Natural killer cell (primary cell): ENCODE data around the gene FCAMR. TPM values are rescaled to one million over a fixed set of nuclear protein-coding genes. Genes with fewer than 3 reads are reported as not detected.

ENCODE experiments used
- ATAC-seq, 3 donors: fragments of 150-1000 bp in 2 of 3; fragments of 200-7000 bp in 1 of 3; cut with Tn5 transposase; 1 replicate in 1 of 3; 2 replicates in 2 of 3; pipeline ENCODE4 v1.10.0; 2021; ENCODE audit warnings: mild to moderate bottlenecking in 2 of 3, moderate library complexity in 2 of 3
- DNase-seq, 2 donors: peaks; one replicate each; pipeline versions ENCODE4 v3.0.0 to v3.0.0-alpha.2; 2013 to 2021; ENCODE audit warnings: mixed read lengths in 1 of 2
- H3K27ac ChIP-seq: one replicate; pipeline ENCODE4 v1.5.1; 2013; ENCODE audit warnings: mild to moderate bottlenecking, low read length
- H3K27me3 ChIP-seq: one replicate; pipeline ENCODE4 v1.6.1; 2013; ENCODE audit warnings: low read length; ENCODE audit not compliant: control insufficient read depth, insufficient read depth
- H3K36me3 ChIP-seq: one replicate; pipeline ENCODE4 v1.6.1; 2013; ENCODE audit warnings: low read length; ENCODE audit not compliant: control insufficient read depth, insufficient read depth
- H3K4me1 ChIP-seq: one replicate; pipeline ENCODE4 v1.6.1; 2013; ENCODE audit warnings: low read length; ENCODE audit not compliant: control insufficient read depth, insufficient read depth
- H3K4me3 ChIP-seq: one replicate; pipeline ENCODE4 v1.5.1; 2013; ENCODE audit warnings: low read length
- H3K9me3 ChIP-seq: one replicate; pipeline ENCODE4 v1.6.1; 2013; ENCODE audit warnings: low read length; ENCODE audit not compliant: control insufficient read depth, insufficient read depth
- H3K27ac Mint-ChIP-seq, 2 donors: one replicate each; pipeline ENCODE4 v1.8.0; 2022; ENCODE audit warnings: mild to moderate bottlenecking in 2 of 2, mixed read lengths in 2 of 2, moderate library complexity in 1 of 2
- H3K27me3 Mint-ChIP-seq, 2 donors: one replicate each; pipeline ENCODE4 v1.8.0; 2022; ENCODE audit warnings: low read depth in 2 of 2, mixed read lengths in 2 of 2
- H3K36me3 Mint-ChIP-seq: one replicate; pipeline ENCODE4 v1.8.0; 2022; ENCODE audit warnings: mixed read lengths
- H3K4me1 Mint-ChIP-seq, 2 donors: one replicate each; pipeline ENCODE4 v1.8.0; 2022; ENCODE audit warnings: mixed read lengths in 2 of 2
- H3K4me3 Mint-ChIP-seq: one replicate; pipeline ENCODE4 v1.8.0; 2022; ENCODE audit warnings: mild to moderate bottlenecking, moderate library complexity, mixed read lengths
- H3K9me3 Mint-ChIP-seq, 2 donors: one replicate each; pipeline ENCODE4 v1.8.0; 2022; ENCODE audit warnings: mixed read lengths in 2 of 2
- WGBS: methylation state at CpG from one replicate; pipeline ENCODE4 v1.1.7; 2013; ENCODE audit warnings: missing lambda C conversion rate; ENCODE audit not compliant: insufficient coverage; 5-methylcytosine and 5-hydroxymethylcytosine counted together
- intact Hi-C: fragments of 100-400 bp; cut with micrococcal nuclease; formaldehyde crosslinking; loops from one replicate; pipeline ENCODE4 v1.14.2; 2022
- total RNA-seq, 4 donors: library from RNA; stranded (reverse); fragments of 120-200 nt in 1 of 4; gene quantifications; one replicate each; pipeline versions ENCODE4 v1.2.3 to v1.2.4, GENCODE V29; 2013 to 2022
- TF ChIP-seq, protein P1 (sequence below): fragments of 200-600 bp; IDR thresholded peaks from one replicate; pipeline ENCODE4 v1.8.0; 2022; ENCODE audit warnings: antibody characterized with exemption

The FCAMR gene
- total RNA-seq, 3 donors from 2014 or later (not counting 1 experiment from before 2014, with no cell fraction given): not detected

- H3K27ac ChIP-seq: no peak overlapping the region
- peaks cover 3% of the 10 kb centered on the region in 2 donors for H3K4me1 Mint-ChIP-seq
- no peak overlapping the region for H3K27ac Mint-ChIP-seq
- no peak overlapping the region for H3K4me3 ChIP-seq
- H3K27me3 ChIP-seq: no peaks in the 10 kb centered on the region
- no peak for ATAC-seq
- TF ChIP-seq, protein P1, sequence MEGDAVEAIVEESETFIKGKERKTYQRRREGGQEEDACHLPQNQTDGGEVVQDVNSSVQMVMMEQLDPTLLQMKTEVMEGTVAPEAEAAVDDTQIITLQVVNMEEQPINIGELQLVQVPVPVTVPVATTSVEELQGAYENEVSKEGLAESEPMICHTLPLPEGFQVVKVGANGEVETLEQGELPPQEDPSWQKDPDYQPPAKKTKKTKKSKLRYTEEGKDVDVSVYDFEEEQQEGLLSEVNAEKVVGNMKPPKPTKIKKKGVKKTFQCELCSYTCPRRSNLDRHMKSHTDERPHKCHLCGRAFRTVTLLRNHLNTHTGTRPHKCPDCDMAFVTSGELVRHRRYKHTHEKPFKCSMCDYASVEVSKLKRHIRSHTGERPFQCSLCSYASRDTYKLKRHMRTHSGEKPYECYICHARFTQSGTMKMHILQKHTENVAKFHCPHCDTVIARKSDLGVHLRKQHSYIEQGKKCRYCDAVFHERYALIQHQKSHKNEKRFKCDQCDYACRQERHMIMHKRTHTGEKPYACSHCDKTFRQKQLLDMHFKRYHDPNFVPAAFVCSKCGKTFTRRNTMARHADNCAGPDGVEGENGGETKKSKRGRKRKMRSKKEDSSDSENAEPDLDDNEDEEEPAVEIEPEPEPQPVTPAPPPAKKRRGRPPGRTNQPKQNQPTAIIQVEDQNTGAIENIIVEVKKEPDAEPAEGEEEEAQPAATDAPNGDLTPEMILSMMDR: no peak
- no peaks in the 10 kb centered on the region for H3K36me3 ChIP-seq
- no peak for DNase-seq
- peaks cover 12% of the 10 kb centered on the region for H3K4me1 ChIP-seq
- no peaks in the 10 kb centered on the region for H3K36me3 Mint-ChIP-seq
- WGBS: 100% methylated on average over 1 of the region's 2 CpGs
- no peaks in the 10 kb centered on the region for H3K9me3 Mint-ChIP-seq
- H3K27me3 Mint-ChIP-seq: peaks cover 22 to 39% of the 10 kb centered on the region in 2 donors
- intact Hi-C loops: no loop called here
- H3K4me3 Mint-ChIP-seq: no peak overlapping the region
- H3K9me3 ChIP-seq: no peaks in the 10 kb centered on the region
Measured at GRCh38 chr1:206972728-206973127, 2.5 kb upstream of the FCAMR start.

GRCh38 chr1:206971029-206971655, 882 bp upstream of the FCAMR start:
- H3K27me3 ChIP-seq: no peaks in the 10 kb centered on the region
- DNase-seq: no peak
- H3K4me1 Mint-ChIP-seq: peaks cover 9 to 10% of the 10 kb centered on the region in 2 donors
- no peak overlapping the region for H3K27ac Mint-ChIP-seq
- H3K9me3 Mint-ChIP-seq: no peaks in the 10 kb centered on the region
- no peak overlapping the region for H3K4me3 ChIP-seq
- no peak overlapping the region for H3K27ac ChIP-seq
- H3K4me3 Mint-ChIP-seq: no peak overlapping the region
- WGBS: 90% methylated on average over 2 of the region's 2 CpGs
- no peaks in the 10 kb centered on the region for H3K9me3 ChIP-seq
- H3K36me3 Mint-ChIP-seq: no peaks in the 10 kb centered on the region
- intact Hi-C loops: no loop called here
- no peak for ATAC-seq
- peaks cover 21% of the 10 kb centered on the region for H3K4me1 ChIP-seq
- no peaks in the 10 kb centered on the region for H3K36me3 ChIP-seq
- TF ChIP-seq, protein P1: no peak
- H3K27me3 Mint-ChIP-seq: peaks cover 23 to 39% of the 10 kb centered on the region in 2 donors

DNA sequence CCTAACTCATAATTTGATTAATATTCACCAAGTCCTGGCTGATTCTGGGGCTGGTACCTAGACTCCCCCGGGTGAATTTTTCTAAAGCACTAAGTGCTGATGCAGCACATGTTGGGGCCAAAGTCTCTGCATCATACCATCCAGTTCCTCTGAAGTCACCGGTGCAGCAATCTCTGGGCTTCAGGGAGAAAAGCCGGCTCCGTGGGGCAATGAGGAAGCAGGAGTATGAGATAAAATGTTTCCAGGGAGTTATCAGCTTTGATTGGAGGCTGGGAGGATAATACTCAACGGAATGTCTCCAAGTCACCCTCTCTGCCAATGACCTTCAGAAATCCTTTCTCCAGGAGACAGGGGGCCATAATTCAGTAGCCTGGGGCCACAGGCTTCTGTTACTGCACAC, 1.2 kb downstream of the FCAMR start:
- H3K4me3 Mint-ChIP-seq: no peak overlapping the region
- ATAC-seq (no peak), DNase-seq (no peak)
- intact Hi-C loops: no loop called here
- no peaks in the 10 kb centered on the region for H3K9me3 Mint-ChIP-seq
- no peak overlapping the region for H3K27ac Mint-ChIP-seq
- H3K4me1 Mint-ChIP-seq: peaks cover 9 to 10% of the 10 kb centered on the region in 2 donors
- H3K4me1 ChIP-seq: peaks cover 21% of the 10 kb centered on the region
- no peaks in the 10 kb centered on the region for H3K27me3 ChIP-seq
- 52% methylated on average over 5 of the region's 5 CpGs for WGBS
- no peaks in the 10 kb centered on the region for H3K36me3 ChIP-seq
- H3K27me3 Mint-ChIP-seq: peaks cover 23 to 38% of the 10 kb centered on the region in 2 donors
- no peaks in the 10 kb centered on the region for H3K9me3 ChIP-seq
- H3K36me3 Mint-ChIP-seq: no peaks in the 10 kb centered on the region
- TF ChIP-seq, protein P1: no peak
- H3K4me3 ChIP-seq: no peak overlapping the region
- H3K27ac ChIP-seq: no peak overlapping the region
